ENCODE results near the gene SLC4A4. TPM values are rescaled to one million over a fixed set of nuclear protein-coding genes. Genes with fewer than 3 reads are reported as not detected.
"Not testable (repeated sequence)": the region's sequence is repeated elsewhere in the genome, so short reads cannot be mapped to it uniquely, and the experiment has no call there.

The SLC4A4 gene
- total RNA-seq, 2 donors from 2014 or later, result 48.3 to 89.2 TPM

DNA sequence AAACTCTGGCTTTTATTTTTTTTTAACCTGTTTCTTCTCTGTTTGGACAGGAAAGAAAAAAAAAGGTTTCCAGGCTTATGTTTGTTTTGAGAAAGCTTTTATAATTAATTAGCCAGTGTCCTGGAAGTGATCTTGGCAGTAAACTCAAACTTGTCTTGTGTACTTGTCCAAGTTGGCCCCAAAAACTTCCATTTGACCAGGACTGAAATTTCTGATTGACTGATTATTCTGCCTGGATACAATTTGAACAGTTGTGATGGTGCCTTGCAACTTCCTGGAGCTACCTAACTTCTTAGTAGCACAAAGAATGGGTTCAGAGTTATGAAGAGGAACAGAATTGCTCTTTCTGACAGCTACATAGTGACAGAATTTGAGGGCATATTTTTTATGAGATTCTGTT, 62.0 kb downstream of the SLC4A4 start:
- no peak overlapping the region for H3K27ac ChIP-seq
- DNase-seq (ENCODE audit: low spot score), result no peak
- TF ChIP-seq POLR2A (IDR thresholded peaks at IDR 0.05) (no peak), POLR2AphosphoS5 (IDR thresholded peaks at IDR 0.05) (no peak)
- TF ChIP-seq, protein P1, sequence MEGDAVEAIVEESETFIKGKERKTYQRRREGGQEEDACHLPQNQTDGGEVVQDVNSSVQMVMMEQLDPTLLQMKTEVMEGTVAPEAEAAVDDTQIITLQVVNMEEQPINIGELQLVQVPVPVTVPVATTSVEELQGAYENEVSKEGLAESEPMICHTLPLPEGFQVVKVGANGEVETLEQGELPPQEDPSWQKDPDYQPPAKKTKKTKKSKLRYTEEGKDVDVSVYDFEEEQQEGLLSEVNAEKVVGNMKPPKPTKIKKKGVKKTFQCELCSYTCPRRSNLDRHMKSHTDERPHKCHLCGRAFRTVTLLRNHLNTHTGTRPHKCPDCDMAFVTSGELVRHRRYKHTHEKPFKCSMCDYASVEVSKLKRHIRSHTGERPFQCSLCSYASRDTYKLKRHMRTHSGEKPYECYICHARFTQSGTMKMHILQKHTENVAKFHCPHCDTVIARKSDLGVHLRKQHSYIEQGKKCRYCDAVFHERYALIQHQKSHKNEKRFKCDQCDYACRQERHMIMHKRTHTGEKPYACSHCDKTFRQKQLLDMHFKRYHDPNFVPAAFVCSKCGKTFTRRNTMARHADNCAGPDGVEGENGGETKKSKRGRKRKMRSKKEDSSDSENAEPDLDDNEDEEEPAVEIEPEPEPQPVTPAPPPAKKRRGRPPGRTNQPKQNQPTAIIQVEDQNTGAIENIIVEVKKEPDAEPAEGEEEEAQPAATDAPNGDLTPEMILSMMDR (IDR thresholded peaks at IDR 0.05), result no peak
- intact Hi-C loops (cut with DNase I), result no loop called here
- no peaks in the 10 kb centered on the region for H3K9me3 ChIP-seq
- no peaks in the 10 kb centered on the region for H3K36me3 ChIP-seq
- no peaks in the 10 kb centered on the region for H3K4me1 ChIP-seq (replicated peaks)
- no peak overlapping the region for H3K4me3 ChIP-seq
- H3K27me3 ChIP-seq (replicated peaks; ENCODE audit: insufficient read depth), result no peaks in the 10 kb centered on the region

DNA sequence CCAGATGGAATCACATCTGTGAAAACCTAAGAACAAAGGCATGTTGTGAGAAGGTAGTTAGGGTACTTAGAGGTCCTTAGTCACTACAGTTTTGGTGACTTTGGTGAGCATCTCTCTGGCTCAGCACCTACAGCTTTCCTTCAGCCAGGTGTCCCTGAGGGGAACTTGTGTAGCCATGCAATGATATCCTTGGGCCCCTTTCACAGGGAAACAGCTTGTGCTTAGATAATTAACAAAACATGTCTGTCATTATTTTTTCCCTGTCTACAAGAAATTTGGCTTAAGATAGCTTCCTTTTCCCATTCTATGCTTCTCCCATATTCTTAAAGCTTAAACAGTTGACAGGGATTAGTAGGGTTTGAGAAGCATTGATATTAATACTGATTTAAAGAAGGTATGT, 63.8 kb downstream of the SLC4A4 start:
- TF ChIP-seq, protein P1 (IDR thresholded peaks at IDR 0.05), result no peak
- TF ChIP-seq POLR2A (IDR thresholded peaks at IDR 0.05), result no peak
- TF ChIP-seq POLR2AphosphoS5 (IDR thresholded peaks at IDR 0.05), result no peak
- Histone ChIP-seq H3K36me3 (no peaks in the 10 kb centered on the region), H3K27me3 (replicated peaks; ENCODE audit: insufficient read depth) (no peaks in the 10 kb centered on the region), H3K9me3 (no peaks in the 10 kb centered on the region), H3K4me1 (replicated peaks) (no peaks in the 10 kb centered on the region), H3K4me3 (no peak overlapping the region), H3K27ac (no peak overlapping the region)
- intact Hi-C loops (cut with DNase I), result no loop called here
- no peak for DNase-seq (ENCODE audit: low spot score)

DNA sequence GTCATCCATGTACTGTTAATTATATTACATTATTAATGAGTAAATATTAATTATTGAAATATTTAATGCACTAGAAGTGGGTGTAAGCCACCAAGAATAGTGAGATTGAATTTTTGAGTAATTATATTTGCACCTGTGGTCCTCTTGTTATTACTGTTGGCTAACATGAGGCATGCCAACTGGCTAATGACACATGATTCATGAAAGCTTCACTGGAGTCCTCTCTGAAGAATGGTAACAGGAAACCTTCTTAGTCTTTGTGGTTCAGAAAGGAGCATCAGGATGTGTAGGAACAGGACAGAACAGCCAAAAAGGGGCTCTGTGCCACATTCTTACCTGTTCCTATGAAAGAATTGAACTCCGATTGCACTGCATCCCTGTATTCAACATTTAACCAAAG, 65.2 kb downstream of the SLC4A4 start:
- intact Hi-C loops (cut with DNase I), result no loop called here
- H3K4me1 ChIP-seq (replicated peaks), result no peaks in the 10 kb centered on the region
- H3K4me3 ChIP-seq, result no peak overlapping the region
- TF ChIP-seq, protein P1 (IDR thresholded peaks at IDR 0.05), result no peak
- TF ChIP-seq POLR2AphosphoS5 (IDR thresholded peaks at IDR 0.05), result no peak
- no peak for TF ChIP-seq POLR2A (IDR thresholded peaks at IDR 0.05)
- H3K36me3 ChIP-seq, result no peaks in the 10 kb centered on the region
- no peak for DNase-seq (ENCODE audit: low spot score)
- H3K9me3 ChIP-seq, result no peaks in the 10 kb centered on the region
- H3K27ac ChIP-seq, result no peak overlapping the region
- no peaks in the 10 kb centered on the region for H3K27me3 ChIP-seq (replicated peaks; ENCODE audit: insufficient read depth)
- 97% methylated on average over 1 of the region's 1 CpG for WGBS

DNA sequence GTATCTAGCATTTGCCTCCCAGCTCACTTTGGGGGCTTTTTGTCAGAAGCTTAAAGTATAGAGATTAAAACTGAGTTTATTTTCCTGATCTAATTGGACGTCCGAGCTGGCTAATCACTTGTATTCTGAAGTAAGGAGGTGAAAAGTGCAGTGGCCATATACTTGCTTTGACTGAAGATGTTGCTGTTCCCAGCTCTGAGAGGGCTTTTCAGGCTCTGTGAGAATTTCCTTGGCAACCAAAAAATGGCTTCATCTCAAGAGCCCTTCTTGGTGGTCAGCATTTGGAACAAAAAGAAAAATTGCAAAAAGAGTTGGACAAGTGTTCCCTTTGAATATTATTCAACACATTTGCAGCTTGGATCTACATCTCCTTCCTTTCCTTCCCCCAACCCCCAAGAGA, 67.0 kb downstream of the SLC4A4 start:
- WGBS, result 56% methylated on average over 2 of the region's 2 CpGs
- no peaks in the 10 kb centered on the region for H3K27me3 ChIP-seq (replicated peaks; ENCODE audit: insufficient read depth)
- no peaks in the 10 kb centered on the region for H3K4me1 ChIP-seq (replicated peaks)
- no peak for DNase-seq (ENCODE audit: low spot score)
- H3K4me3 ChIP-seq, result no peak overlapping the region
- H3K36me3 ChIP-seq, result no peaks in the 10 kb centered on the region
- intact Hi-C loops (cut with DNase I), result no loop called here
- TF ChIP-seq POLR2A (IDR thresholded peaks at IDR 0.05) (no peak), POLR2AphosphoS5 (IDR thresholded peaks at IDR 0.05) (no peak)
- TF ChIP-seq, protein P1 (IDR thresholded peaks at IDR 0.05), result no peak
- no peak overlapping the region for H3K27ac ChIP-seq
- no peaks in the 10 kb centered on the region for H3K9me3 ChIP-seq

DNA sequence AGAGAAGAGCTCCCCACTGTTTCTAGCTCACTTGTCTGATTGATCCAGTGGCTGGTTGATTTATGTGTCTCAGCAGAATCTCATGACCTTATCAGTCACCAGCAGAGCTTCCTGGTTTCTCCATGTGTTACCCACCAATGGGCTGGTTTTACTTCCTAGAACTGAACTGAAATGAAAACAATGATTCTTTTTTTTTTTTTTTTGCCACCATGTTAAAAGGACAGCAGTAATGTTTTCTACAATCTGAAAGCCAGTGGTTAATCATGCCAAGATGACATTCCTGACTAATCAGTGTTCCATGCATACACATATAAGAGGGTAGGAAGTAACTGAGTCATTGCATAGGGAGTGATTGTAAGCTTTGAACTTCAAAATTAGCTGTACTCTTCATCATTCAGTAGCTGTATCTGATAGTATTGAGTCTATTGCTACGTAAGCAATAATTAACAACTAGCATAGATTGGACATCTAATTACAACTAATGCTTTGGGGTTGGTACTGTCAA, 67.7 kb downstream of the SLC4A4 start:
- intact Hi-C loops (cut with DNase I), result no loop called here
- H3K27ac ChIP-seq, result no peak overlapping the region
- no peak for DNase-seq (ENCODE audit: low spot score)
- no peaks in the 10 kb centered on the region for H3K27me3 ChIP-seq (replicated peaks; ENCODE audit: insufficient read depth)
- no peak overlapping the region for H3K4me3 ChIP-seq
- H3K4me1 ChIP-seq (replicated peaks), result no peaks in the 10 kb centered on the region
- WGBS, result 97% methylated on average over 1 of the region's 1 CpG
- no peaks in the 10 kb centered on the region for H3K36me3 ChIP-seq
- no peak for TF ChIP-seq POLR2AphosphoS5 (IDR thresholded peaks at IDR 0.05)
- H3K9me3 ChIP-seq, result no peaks in the 10 kb centered on the region

DNA sequence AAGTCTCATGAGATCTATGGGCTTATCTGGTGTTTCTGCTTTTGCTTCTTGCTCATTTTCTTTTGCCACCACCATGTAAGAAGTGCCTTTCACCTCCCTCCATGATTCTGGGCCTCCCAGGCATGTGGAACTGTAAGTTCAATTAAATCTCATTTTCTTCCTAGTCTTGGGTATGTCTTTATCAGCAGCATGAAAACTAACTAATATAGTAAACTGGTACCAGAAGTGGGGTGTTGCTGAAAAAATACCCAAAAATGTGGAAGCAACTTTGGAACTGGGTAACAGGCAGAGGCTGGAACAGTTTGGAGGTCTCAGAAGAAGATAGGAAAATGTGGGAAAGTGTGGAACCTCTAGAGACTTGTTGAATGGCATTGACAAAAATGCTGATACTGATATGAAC, 70.1 kb downstream of the SLC4A4 start:
- DNase-seq (ENCODE audit: low spot score); H3K9me3 ChIP-seq; intact Hi-C loops (cut with DNase I); H3K27ac ChIP-seq; H3K27me3 ChIP-seq (replicated peaks; ENCODE audit: insufficient read depth); H3K36me3 ChIP-seq; H3K4me1 ChIP-seq (replicated peaks); H3K4me3 ChIP-seq: not testable (repeated sequence)
